ENCODE measurements around the gene NBL1. TPM values are rescaled to one million over a fixed set of nuclear protein-coding genes. Genes with fewer than 3 reads are reported as not detected.

Gene NBL1
- total RNA-seq, 2 donors from 2014 or later: 268 to 514 TPM

DNA sequence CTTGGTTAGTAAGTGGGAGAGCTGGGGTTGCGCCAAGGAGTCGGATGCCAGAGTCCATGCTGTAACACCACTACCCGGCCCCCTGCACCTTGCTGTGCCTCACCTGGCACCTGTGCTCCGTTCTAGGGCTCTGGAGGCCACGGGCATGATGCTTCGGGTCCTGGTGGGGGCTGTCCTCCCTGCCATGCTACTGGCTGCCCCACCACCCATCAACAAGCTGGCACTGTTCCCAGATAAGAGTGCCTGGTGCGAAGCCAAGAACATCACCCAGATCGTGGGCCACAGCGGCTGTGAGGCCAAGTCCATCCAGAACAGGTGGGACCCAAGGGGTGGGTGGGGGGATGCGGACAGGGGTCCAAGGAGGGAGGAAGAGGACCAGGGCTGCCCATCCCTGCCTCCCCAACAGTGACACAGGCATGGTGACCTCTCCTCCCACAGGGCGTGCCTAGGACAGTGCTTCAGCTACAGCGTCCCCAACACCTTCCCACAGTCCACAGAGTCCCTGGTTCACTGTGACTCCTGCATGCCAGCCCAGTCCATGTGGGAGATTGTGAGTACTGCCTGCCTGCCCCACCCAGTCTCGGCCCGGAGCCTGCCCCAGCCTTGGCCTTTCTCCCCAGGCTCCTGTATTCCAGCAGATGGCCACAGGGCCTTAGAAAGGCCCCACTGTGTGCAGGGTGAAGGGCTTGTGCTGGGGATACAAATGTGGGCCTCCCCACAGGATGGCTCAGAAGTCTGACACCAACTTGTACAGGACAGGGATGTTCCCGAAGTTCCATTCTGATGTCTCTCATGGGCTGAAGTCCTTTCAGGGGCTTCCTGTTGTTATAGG is 11.0 kb downstream of the NBL1 start:
- 52% methylated on average over 15 of the region's 15 CpGs for WGBS
- no peak overlapping the region for H3K4me3 ChIP-seq
- H3K36me3 ChIP-seq: peaks cover 6% of the 10 kb centered on the region in 2 donors
- no peak for TF ChIP-seq POLR2A (IDR thresholded peaks at IDR 0.05)
- no peak for TF ChIP-seq POLR2AphosphoS5 (IDR thresholded peaks at IDR 0.05)
- TF ChIP-seq, protein P1, sequence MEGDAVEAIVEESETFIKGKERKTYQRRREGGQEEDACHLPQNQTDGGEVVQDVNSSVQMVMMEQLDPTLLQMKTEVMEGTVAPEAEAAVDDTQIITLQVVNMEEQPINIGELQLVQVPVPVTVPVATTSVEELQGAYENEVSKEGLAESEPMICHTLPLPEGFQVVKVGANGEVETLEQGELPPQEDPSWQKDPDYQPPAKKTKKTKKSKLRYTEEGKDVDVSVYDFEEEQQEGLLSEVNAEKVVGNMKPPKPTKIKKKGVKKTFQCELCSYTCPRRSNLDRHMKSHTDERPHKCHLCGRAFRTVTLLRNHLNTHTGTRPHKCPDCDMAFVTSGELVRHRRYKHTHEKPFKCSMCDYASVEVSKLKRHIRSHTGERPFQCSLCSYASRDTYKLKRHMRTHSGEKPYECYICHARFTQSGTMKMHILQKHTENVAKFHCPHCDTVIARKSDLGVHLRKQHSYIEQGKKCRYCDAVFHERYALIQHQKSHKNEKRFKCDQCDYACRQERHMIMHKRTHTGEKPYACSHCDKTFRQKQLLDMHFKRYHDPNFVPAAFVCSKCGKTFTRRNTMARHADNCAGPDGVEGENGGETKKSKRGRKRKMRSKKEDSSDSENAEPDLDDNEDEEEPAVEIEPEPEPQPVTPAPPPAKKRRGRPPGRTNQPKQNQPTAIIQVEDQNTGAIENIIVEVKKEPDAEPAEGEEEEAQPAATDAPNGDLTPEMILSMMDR (IDR thresholded peaks at IDR 0.05): no peak
- peaks cover 16% of the 10 kb centered on the region for H3K4me1 ChIP-seq (replicated peaks)
- no peak for DNase-seq (ENCODE audit: low spot score)
- no peaks in the 10 kb centered on the region for H3K9me3 ChIP-seq
- intact Hi-C loops (cut with DNase I): loop anchor here (5.0 kb wide), 1 partner anchor 263 kb away; no protein-coding TSS in a partner anchor
- H3K27ac ChIP-seq: peak overlapping the region; percentile 11 to 24
- H3K27me3 ChIP-seq (replicated peaks; ENCODE audit: insufficient read depth): no peaks in the 10 kb centered on the region

DNA sequence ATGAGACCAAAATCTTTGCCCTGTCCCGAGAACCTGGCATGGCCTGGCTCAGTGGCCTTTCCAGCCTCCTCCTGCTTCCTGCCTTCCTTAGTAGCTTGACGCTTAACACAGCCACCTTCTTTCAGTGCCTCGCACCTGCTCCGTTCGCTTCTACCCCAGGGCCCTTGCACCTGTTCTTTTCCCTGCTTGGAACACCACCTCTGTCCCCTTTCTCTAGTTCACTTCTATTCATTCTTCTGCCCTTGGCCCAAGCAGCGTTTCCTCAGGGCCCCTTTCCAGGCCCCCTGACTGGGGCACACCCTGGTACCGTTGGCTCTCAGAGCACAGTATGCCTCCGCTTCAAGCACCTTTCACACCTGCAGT is 11.6 kb downstream of the NBL1 start:
- Histone ChIP-seq H3K9me3 (no peaks in the 10 kb centered on the region), H3K4me1 (replicated peaks) (peaks cover 10% of the 10 kb centered on the region), H3K27me3 (replicated peaks; ENCODE audit: insufficient read depth) (no peaks in the 10 kb centered on the region), H3K27ac (peak overlapping the region in 1 of 2 donors; percentile 11), H3K36me3 (peaks cover 6% of the 10 kb centered on the region in 2 donors), H3K4me3 (no peak overlapping the region)
- no peak for DNase-seq (ENCODE audit: low spot score)
- TF ChIP-seq POLR2A (IDR thresholded peaks at IDR 0.05): no peak
- TF ChIP-seq POLR2AphosphoS5 (IDR thresholded peaks at IDR 0.05): no peak
- TF ChIP-seq, protein P1 (IDR thresholded peaks at IDR 0.05): no peak
- intact Hi-C loops (cut with DNase I): no loop called here
- WGBS: 81% methylated on average over 8 of the region's 8 CpGs

DNA sequence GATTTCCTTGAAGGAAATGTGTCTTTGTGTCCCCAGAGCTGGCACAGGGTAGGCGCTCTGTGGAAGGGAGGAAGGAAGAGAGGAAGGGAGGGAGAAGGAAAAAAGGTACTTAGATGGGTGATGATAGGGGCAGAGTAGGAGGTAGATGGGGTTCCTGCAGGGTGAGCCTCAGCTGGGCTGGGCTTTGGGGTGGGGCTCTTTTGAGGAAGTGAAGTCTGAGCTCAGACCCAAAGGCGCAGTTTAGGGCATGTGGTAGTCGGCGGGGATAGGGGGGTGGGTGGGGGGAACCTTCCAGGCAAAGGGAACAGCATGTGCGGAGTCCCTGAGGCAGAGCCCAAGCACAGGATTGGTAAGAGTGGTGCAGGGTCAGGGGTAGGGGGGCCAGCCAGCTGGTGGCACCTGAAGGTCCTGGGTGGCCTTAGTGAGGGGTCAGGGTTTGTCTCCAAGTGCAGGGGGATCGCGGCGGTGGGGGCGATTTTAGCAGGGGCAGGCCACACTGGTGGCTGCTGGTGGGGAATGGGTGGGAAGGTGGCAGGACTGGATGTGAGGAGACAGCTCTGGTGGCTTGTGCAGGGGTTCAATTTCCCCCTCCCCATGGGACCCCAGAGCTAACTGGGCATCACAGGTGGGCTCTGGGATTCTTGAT is 12.1 kb downstream of the NBL1 start:
- DNase-seq (ENCODE audit: low spot score): no peak
- Histone ChIP-seq H3K4me3 (no peak overlapping the region), H3K27ac (no peak overlapping the region), H3K9me3 (no peaks in the 10 kb centered on the region), H3K4me1 (replicated peaks) (peaks cover 5% of the 10 kb centered on the region), H3K27me3 (replicated peaks; ENCODE audit: insufficient read depth) (no peaks in the 10 kb centered on the region), H3K36me3 (peaks cover 6% of the 10 kb centered on the region in 2 donors)
- intact Hi-C loops (cut with DNase I): no loop called here
- no peak for TF ChIP-seq POLR2AphosphoS5 (IDR thresholded peaks at IDR 0.05)
- TF ChIP-seq, protein P1 (IDR thresholded peaks at IDR 0.05): no peak
- WGBS: 90% methylated on average over 9 of the region's 9 CpGs

DNA sequence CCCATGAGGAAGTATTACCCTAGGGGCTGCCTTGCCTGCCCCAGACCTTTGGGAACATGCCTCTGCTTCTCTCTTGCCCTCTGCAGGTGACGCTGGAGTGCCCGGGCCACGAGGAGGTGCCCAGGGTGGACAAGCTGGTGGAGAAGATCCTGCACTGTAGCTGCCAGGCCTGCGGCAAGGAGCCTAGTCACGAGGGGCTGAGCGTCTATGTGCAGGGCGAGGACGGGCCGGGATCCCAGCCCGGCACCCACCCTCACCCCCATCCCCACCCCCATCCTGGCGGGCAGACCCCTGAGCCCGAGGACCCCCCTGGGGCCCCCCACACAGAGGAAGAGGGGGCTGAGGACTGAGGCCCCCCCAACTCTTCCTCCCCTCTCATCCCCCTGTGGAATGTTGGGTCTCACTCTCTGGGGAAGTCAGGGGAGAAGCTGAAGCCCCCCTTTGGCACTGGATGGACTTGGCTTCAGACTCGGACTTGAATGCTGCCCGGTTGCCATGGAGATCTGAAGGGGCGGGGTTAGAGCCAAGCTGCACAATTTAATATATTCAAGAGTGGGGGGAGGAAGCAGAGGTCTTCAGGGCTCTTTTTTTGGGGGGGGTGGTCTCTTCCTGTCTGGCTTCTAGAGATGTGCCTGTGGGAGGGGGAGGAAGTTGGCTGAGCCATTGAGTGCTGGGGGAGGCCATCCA is 12.8 kb downstream of the NBL1 start:
- TF ChIP-seq, protein P1 (IDR thresholded peaks at IDR 0.05): no peak
- TF ChIP-seq POLR2A (IDR thresholded peaks at IDR 0.05) (no peak), POLR2AphosphoS5 (IDR thresholded peaks at IDR 0.05) (no peak)
- Histone ChIP-seq H3K36me3 (peaks cover 6% of the 10 kb centered on the region in 2 donors), H3K27ac (no peak overlapping the region), H3K27me3 (replicated peaks; ENCODE audit: insufficient read depth) (no peaks in the 10 kb centered on the region), H3K4me3 (no peak overlapping the region), H3K4me1 (replicated peaks) (peaks cover 5% of the 10 kb centered on the region), H3K9me3 (no peaks in the 10 kb centered on the region)
- intact Hi-C loops (cut with DNase I): no loop called here
- 56% methylated on average over 8 of the region's 15 CpGs for WGBS
- no peak for DNase-seq (ENCODE audit: low spot score)
